A673 (cell line): Measurements from ENCODE around the gene SKAP1. TPM values are rescaled to one million over a fixed set of nuclear protein-coding genes. Genes with fewer than 3 reads are reported as not detected.
A peak's percentile ranks its signal among the peaks of the same experiment; 100 is the strongest.

Experiments
- BruUV-seq: library from RNA; stranded (reverse); fragments of 400-500 nt; replicated peaks from 2 replicates; lab custom pipeline; 2021; lab: Mats Ljungman, UMichigan
- CTCF ChIA-PET: fragments of 300-600 bp; sonication (Branson Sonifier 250); formaldehyde crosslinking; loops from one replicate; lab custom pipeline; 2022; ENCODE audit warnings: antibody characterized with exemption; lab: Charles Lee
- POLR2A ChIA-PET: fragments of 300-600 bp; sonication (Branson Sonifier 250); formaldehyde crosslinking; loops from one replicate; lab custom pipeline; 2022; ENCODE audit warnings: antibody characterized with exemption; ENCODE audit not compliant: low non-redundant PET; lab: Charles Lee
- DNase-seq: peaks from one replicate; pipeline ENCODE4 v3.0.0-alpha.2; 2015; ENCODE audit warnings: low spot score
- H3K27ac ChIP-seq: fragments of 200-600 bp; sonication (generic); 2 replicates; pipeline ENCODE4 v1.5.1; 2016; ENCODE audit warnings: mixed run types, low read depth, mild to moderate bottlenecking, mixed read lengths, antibody characterized with exemption, low read length; ENCODE audit not compliant: poor library complexity, severe bottlenecking
- H3K27me3 ChIP-seq: fragments of 200-600 bp; sonication (generic); replicated peaks from 2 replicates; pipeline ENCODE4 v1.6.1; 2017; ENCODE audit warnings: mixed run types, low read depth, mild to moderate bottlenecking, mixed read lengths, antibody characterized with exemption, low read length; ENCODE audit not compliant: insufficient read depth, poor library complexity
- H3K36me3 ChIP-seq: fragments of 200-600 bp; sonication (generic); 2 replicates; pipeline ENCODE4 v1.6.1; 2016; ENCODE audit warnings: mixed run types, mild to moderate bottlenecking, mixed read lengths, antibody characterized with exemption, low read length; ENCODE audit not compliant: insufficient read depth, poor library complexity, severe bottlenecking
- H3K4me1 ChIP-seq: fragments of 200-600 bp; sonication (generic); 2 replicates; pipeline ENCODE4 v1.6.1; 2017; ENCODE audit warnings: mixed run types, mild to moderate bottlenecking, mixed read lengths, antibody characterized with exemption, low read length; ENCODE audit not compliant: insufficient read depth, poor library complexity, severe bottlenecking
- H3K4me3 ChIP-seq: fragments of 200-600 bp; sonication (generic); 2 replicates; pipeline ENCODE4 v1.5.1; 2016; ENCODE audit warnings: low read depth, mixed run types, mild to moderate bottlenecking, mixed read lengths, low read length; ENCODE audit not compliant: poor library complexity, severe bottlenecking
- H3K9me3 ChIP-seq: fragments of 200-600 bp; sonication (generic); 2 replicates; pipeline ENCODE4 v1.6.1; 2016; ENCODE audit warnings: mixed run types, low read depth, mild to moderate bottlenecking, mixed read lengths, antibody characterized with exemption, low read length; ENCODE audit not compliant: poor library complexity, severe bottlenecking
- CTCF ChIP-seq: fragments of 300-800, 200-600 bp; sonication (generic); conservative IDR thresholded peaks from 2 replicates; pipeline ENCODE4 v1.5.1; 2017; ENCODE audit warnings: low read depth, mild to moderate bottlenecking, antibody characterized with exemption, low read length, moderate library complexity, mixed read lengths
- EZH2 ChIP-seq: fragments of 200-600 bp; sonication (generic); IDR thresholded peaks from 2 replicates; pipeline ENCODE4 v1.6.1; 2017; ENCODE audit warnings: borderline replicate concordance, low read depth, mild to moderate bottlenecking, mixed read lengths, antibody characterized with exemption, low read length; ENCODE audit not compliant: poor library complexity, severe bottlenecking
- intact Hi-C: fragments of 100-400 bp; cut with micrococcal nuclease; formaldehyde crosslinking; loops from one replicate; pipeline ENCODE4 v1.10.0; 2022; ENCODE audit not compliant: unreplicated experiment
- total RNA-seq: library from RNA; stranded (reverse); gene quantifications from 2 replicates; pipeline ENCODE4 v1.2.3, GENCODE V29; 2021

Gene SKAP1
- total RNA-seq, 1 experiment from 2014 or later = not detected

GRCh38 chr17:48100591-48101011 lies 329.4 kb downstream of the SKAP1 start:
- intact Hi-C loops = no loop called here

DNA sequence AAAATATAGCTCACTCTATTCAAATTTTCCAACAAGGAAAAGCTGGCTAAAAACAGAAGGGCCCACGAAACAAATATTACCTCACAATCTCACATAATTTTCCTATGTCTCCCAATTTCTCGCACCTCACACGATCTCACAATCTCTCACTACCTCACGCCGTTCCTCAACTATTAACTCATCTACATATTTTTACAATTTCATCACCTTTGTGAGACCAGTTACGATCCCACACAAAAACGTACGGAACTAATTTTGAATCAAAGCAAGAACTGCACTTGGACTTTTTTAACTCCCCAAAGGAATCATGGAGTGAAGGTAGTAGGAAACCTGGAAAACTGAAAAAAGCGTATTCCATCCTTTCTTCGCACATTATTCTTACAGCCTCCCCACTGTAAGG lies 329.9 kb downstream of the SKAP1 start:
- CTCF ChIA-PET = interaction anchor here (1.0 to 1.1 kb wide), 2 partner anchors 11 to 78 kb away, joined by 3 read pairs; no protein-coding TSS in a partner anchor
- intact Hi-C loops = no loop called here

More at GRCh38 chr17:48100591-48101011, 329.4 kb downstream of the SKAP1 start:
- Histone ChIP-seq H3K4me3 (peak overlapping the region; percentile 83), H3K27ac (peak overlapping the region; percentile 93), H3K27me3 (no peaks in the 10 kb centered on the region), H3K4me1 (peaks cover 6% of the 10 kb centered on the region), H3K9me3 (no peaks in the 10 kb centered on the region), H3K36me3 (peaks cover 2% of the 10 kb centered on the region)
- ChIA-PET POLR2A (interaction anchor here (0.6 kb wide), 2 partner anchors 13 to 49 kb away, joined by 3 read pairs; no protein-coding TSS in a partner anchor), CTCF (interaction anchor here (1.0 to 1.1 kb wide), 2 partner anchors 12 to 78 kb away, joined by 3 read pairs; no protein-coding TSS in a partner anchor)
- BruUV-seq = no TSS peak
- TF ChIP-seq EZH2 (no peak), CTCF (no peak)
- DNase-seq = peak; percentile 78

GRCh38 chr17:48095611-48096010 lies 334.4 kb downstream of the SKAP1 start:
- no peak for DNase-seq
- Histone ChIP-seq H3K27ac (no peak overlapping the region), H3K4me1 (peaks cover 6% of the 10 kb centered on the region), H3K27me3 (no peaks in the 10 kb centered on the region), H3K4me3 (no peak overlapping the region), H3K36me3 (peaks cover 20% of the 10 kb centered on the region), H3K9me3 (no peaks in the 10 kb centered on the region)
- TF ChIP-seq CTCF (no peak), EZH2 (no peak)
- no TSS peak for BruUV-seq
- intact Hi-C loops = no loop called here
- ChIA-PET POLR2A (no interaction called here), CTCF (no interaction called here)

More for the DNA sequence above, 329.9 kb downstream of the SKAP1 start:
- Histone ChIP-seq H3K4me1 (peaks cover 6% of the 10 kb centered on the region), H3K4me3 (peak overlapping the region; percentile 83), H3K9me3 (no peaks in the 10 kb centered on the region), H3K36me3 (peaks cover 4% of the 10 kb centered on the region), H3K27me3 (no peaks in the 10 kb centered on the region), H3K27ac (peak overlapping the region; percentile 93)
- DNase-seq = no peak
- POLR2A ChIA-PET = interaction anchor here (0.6 kb wide), 1 partner anchor 13 kb away, joined by 3 read pairs; no protein-coding TSS in a partner anchor
- no TSS peak for BruUV-seq
- TF ChIP-seq EZH2 (no peak), CTCF (no peak)
